Stimulated activated CD4-positive, alpha-beta T cell treated with anti-CD3 and anti-CD28 coated beads, Interleukin-1b, Interleukin-23, amount 100 ng/mL, for 24 hours (primary cell): Measurements from ENCODE around the gene CCDC39.
"Not testable (repeated sequence)": the region's sequence is repeated elsewhere in the genome, so short reads cannot be mapped to it uniquely, and the experiment has no call there.

Experiments
- DNase-seq, 4 experiments: peaks; one replicate each; pipeline ENCODE4 v3.0.0-alpha.2; 2020; ENCODE audit warnings: low read depth in 4 of 4, low spot score in 1 of 4

Gene CCDC39

GRCh38 chr3:180626844-180627243, 52.4 kb downstream of the CCDC39 start:
- no peak for DNase-seq

DNA sequence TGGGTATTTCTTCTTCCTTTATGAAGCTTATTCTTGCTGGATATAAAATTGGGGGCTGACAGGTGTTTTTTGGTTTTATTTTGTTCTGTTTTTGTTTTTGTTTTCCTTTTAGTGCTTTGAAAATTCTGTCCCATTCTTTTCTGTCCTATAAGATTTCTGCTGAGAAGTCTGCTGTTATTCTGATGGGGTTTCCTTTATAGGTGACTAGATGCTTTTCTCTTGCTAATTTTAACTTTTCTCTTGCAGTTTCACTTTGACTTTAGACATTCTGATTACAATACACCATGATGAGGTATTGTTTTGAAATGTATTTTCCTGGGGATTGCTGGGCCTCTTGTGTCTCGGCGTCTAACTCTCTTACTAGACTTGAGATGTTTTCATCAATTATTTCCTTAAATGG, 54.6 kb downstream of the CCDC39 start:
- no peak for DNase-seq

GRCh38 chr3:180619723-180620122, 59.6 kb downstream of the CCDC39 start:
- DNase-seq, result no peak

GRCh38 chr3:180618563-180618962, 60.7 kb downstream of the CCDC39 start:
- not testable (repeated sequence) for DNase-seq

DNA sequence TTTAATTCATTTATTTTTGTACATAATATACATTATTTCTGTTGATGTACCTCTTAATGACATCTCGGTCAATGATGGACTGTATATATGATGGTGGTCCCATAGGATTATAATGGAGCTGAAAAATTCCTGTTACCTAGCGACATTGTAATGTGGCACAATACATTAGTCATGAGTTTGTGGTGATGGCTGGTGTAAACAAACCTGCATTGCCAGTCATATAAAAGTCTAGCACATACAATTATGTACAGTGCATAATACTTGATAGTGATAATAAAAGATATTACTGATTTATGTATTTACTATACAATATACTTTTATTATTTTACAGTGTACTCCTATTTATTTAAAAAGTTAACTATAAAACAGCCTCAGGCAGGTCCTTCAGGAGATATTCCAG, 62.2 kb downstream of the CCDC39 start:
- DNase-seq, result no peak

GRCh38 chr3:180615954-180616353, 63.3 kb downstream of the CCDC39 start:
- no peak for DNase-seq

GRCh38 chr3:180612364-180612763, 66.9 kb downstream of the CCDC39 start:
- no peak for DNase-seq

DNA sequence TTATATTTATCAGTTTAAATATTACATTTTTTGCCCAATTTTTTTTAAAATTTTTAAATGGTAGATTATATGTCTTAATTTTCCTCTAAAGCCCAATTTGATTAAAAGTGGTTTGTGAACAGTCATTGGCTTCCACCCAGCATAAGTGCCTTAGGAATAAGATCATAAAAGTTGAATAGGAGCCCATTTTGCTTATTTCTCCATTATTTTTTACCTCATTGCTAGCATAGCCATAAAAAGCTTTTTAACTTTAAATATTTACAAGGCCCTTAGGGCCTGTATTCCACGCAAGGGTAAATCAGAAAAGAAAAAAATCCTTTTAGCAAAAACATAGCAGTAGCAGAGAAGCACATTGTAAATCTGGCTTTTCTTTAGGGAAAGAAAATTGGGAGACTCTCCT, 68.3 kb downstream of the CCDC39 start:
- DNase-seq, result no peak

DNA sequence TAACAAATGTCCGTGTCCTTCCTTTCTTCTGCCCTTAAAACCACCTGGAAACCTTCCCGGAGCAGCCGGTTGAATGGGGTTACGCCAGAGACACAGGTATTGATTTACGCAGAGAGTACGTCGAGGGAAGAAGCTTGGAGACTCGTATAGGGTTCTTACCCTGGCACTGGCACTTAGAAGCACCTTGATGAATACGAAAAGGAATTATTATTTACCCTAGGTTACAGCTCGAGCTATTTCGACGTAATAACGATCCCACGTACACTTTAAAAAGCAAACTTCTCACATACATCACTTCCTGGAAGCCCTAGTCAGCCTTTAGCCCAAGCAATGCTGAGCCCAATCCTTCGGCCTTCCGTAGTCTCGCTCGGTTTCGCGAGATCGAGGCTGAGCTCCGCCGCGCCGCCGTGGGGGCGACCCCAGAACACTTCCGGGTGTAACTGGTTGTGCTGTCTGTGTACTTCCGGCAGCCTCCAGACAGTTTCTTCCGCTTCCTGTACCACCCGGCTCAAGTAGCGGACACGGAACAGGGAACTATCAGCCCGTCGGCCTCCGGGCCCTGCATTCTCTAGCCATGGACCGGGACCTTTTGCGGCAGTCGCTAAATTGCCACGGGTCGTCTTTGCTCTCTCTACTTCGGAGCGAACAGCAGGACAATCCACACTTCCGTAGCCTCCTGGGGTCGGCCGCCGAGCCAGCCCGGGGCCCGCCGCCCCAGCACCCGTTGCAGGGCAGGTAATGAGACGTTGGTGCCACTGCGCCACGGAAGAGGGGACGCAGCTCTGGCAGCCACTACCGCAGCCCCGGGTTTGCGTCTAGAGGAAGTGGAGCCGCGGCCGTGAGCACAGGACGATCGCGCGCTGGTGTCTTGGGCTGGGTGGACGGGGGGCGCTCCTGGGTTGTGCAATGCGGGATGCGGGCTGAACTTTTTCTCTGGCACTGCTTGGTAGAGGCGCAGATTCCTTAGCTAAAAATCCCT, 77.3 kb downstream of the CCDC39 start, which contains the start of gene TTC14:
Gene TTC14 (plus strand): TSS at position 476 of the 979 bp plus-strand sequence. CDS start 99 bp downstream, at position 575.
- peak; percentile 77 to 90 (median 86) for DNase-seq

DNA sequence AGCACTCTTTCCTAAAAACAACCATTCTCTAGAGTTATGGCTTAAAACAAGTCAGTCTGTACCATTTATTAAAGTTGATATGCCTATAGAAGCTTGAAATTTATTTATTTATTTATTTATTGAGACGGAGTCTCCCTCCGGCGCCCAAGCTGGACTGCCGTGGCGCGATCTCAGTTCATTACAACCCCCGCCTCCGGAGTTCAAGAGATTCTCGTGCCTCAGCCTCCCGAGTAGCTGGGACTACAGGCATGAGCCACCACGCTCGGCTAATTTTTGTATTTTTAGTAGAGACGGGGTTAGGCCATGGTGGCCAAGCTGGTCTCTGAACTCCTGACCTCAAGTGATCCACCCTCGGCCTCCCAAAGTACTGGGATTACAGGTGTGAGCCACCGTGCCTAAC, 78.8 kb downstream of the CCDC39 start:
- no peak for DNase-seq

- DNase-seq, result no peak
Measured at GRCh38 chr3:180595559-180595935, 83.7 kb downstream of the CCDC39 start.

DNA sequence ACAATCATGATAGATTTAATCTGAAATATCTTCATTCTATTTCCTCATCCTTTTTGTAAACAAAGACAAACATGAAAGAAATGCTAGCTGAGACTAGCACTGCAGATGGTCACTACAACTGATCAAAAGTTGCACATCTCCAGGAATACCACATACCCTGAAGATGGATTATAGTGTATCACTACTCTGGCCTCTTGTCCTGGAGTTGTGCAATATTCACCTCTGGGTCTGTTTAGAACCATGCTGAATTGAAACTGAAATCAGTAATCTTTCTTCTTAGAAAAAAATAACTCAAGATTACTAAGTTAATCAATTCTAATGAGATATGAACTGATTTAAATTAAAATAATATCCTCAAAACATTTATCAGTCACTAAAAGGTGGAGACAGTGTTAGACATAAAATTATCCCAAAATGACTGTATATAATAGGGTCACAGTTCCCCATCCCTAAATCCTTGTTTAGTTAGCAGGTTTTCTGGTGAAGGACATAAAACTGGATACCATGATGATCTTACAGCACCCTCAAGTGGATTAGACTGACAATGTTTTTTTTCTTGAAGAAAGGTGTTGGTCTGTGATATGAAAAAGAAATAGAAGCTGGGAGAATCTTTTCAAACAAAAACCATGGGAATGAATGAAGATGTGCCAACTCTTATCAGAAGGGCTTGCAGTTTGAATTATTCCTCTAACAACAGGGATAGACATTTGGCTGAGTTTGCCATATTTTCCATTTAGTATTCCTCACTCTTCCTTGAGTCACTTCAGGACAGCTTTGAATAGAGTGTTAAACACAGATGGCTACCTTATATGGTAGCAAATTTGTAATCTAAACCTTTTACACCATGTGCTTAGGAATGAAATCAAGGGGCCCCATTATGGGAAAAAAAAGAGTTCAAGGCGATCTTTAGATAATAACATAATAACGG, 84.4 kb downstream of the CCDC39 start:
- no peak for DNase-seq

GRCh38 chr3:180593631-180594030, 85.7 kb downstream of the CCDC39 start:
- DNase-seq, result not testable (repeated sequence)

DNA sequence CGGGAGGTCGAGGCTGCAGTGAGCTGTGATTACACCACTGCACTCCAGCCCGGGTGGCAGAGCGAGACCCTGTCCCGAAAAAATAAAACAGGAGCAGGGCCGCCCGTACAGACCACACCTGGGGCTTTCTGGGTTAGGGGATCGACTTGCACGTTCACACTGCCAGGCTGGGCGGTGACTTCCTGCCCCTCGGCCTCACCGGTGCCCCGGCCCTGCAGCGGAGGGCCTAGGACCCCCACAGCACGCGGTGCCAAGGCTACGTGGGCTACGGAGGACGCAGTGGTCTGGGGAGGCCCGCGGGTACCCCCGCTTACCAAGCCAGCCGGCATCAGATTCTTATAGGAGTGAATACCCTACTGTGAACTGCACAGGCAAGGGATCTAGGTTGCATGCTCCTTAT, 88.9 kb downstream of the CCDC39 start:
- DNase-seq, result no peak

DNA sequence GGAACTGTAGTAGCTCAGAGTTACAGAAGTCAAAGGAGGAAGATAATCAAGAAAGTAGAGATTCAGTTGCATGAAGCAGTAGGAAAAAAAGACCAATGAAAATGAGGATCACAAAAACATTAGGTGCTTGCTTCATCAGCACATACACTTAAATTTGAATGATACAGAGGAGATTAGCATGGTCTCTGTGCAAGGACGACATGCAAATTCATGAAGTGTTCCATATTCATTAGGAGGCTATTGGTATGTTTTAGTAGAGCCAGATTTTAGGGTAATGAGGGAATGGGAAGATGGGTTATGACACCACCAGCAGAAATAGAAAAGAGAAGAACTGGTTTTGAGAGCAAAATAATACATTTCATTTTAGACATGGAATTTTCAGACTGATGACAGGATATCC, 98.4 kb downstream of the CCDC39 start:
- DNase-seq, result no peak

DNA sequence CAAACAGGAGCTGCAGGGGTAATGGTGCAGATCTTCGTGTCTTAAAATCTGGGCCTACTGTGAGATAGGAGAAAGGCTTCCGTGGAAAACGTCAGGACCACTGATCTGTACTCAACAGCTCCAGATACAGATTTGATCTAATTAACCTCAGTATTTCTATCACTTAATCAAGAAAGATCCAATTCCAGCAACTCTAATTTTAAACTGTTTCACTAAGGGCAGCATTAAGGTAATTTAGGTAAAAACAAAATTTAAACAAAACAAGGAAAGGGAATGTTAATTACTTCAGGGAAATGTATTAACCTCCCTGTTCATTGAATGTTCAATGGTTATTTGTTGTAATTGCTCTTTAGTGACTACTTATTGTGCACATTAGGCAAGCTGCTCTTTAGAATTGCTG, 103.7 kb downstream of the CCDC39 start:
- no peak for DNase-seq

DNA sequence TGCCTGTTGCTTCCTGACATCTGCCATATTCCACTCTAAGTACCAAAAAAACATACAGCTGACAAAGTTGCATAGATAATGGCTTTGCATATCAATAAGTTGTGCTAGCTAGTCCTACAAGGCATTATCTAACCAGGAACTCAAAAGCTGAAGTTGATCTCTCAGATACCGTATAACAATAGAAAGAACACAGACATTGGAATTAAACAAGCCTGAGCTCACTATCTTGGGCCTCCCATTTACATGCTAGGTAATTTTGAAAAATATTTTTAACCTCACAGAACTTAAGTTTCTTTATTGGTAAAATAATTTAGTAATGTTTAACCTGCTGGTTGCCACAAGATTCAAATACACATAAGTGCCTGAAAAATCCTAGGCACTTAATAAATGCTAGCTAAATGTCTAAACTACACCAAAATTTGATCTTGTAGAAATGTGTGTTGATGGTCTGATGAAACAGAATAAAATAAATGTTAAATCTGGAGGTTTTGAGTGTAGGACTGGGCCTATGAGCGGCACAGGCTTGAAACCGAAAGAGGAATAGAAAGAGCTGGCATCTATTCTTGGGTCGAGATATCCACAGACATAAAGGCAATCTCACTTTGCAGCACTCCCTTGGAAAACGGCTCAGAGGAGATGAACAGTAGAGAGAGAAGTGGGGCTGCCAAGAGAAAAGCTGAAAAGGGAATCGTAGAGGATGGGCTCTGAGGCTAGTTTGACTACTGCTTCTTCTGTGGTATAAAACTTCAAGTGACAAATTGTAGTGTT, 107.3 kb downstream of the CCDC39 start:
- no peak for DNase-seq

- DNase-seq, result no peak
Measured at GRCh38 chr3:180570238-180570637, 109.1 kb downstream of the CCDC39 start.

GRCh38 chr3:180564676-180565075, 114.6 kb downstream of the CCDC39 start:
- no peak for DNase-seq
